GM23338 (cell line): ENCODE measurements around the gene JAKMIP1. TPM values are rescaled to one million over a fixed set of nuclear protein-coding genes. Genes with fewer than 3 reads are reported as not detected.

Source experiments
- ATAC-seq: fragments of 200-7000 bp; cut with Tn5 transposase; 3 replicates; pipeline ENCODE4 v1.9.1; 2020
- DNase-seq: peaks from one replicate; pipeline ENCODE4 v3.0.0-alpha.2; 2015; ENCODE audit warnings: low spot score
- H2AFZ ChIP-seq: fragments of 200-600 bp; sonication (generic); 2 replicates; pipeline ENCODE4 v1.8.0; 2016; ENCODE audit warnings: antibody characterized with exemption, mild to moderate bottlenecking, moderate library complexity
- H3F3A ChIP-seq: fragments of 200-600 bp; sonication (generic); replicated peaks from 2 replicates; pipeline ENCODE4 v1.8.0; 2017; ENCODE audit warnings: antibody characterized with exemption, mixed run types, low read depth
- H3K27ac ChIP-seq: fragments of 200-600 bp; sonication (generic); 2 replicates; pipeline ENCODE4 v1.6.1; 2016; ENCODE audit warnings: low read depth
- H3K27me3 ChIP-seq: fragments of 200-600 bp; sonication (generic); 2 replicates; pipeline ENCODE4 v1.8.0; 2016; ENCODE audit warnings: mild to moderate bottlenecking, mixed run types, moderate library complexity; ENCODE audit not compliant: insufficient read depth
- H3K36me3 ChIP-seq: fragments of 200-600 bp; sonication (generic); 2 replicates; pipeline ENCODE4 v1.8.0; 2016; ENCODE audit warnings: mild to moderate bottlenecking; ENCODE audit not compliant: insufficient read depth
- H3K4me1 ChIP-seq: fragments of 200-600 bp; sonication (generic); 2 replicates; pipeline ENCODE4 v1.8.0; 2016; ENCODE audit warnings: mild to moderate bottlenecking, moderate library complexity; ENCODE audit not compliant: insufficient read depth
- H3K4me2 ChIP-seq: fragments of 200-600 bp; sonication (generic); 2 replicates; pipeline ENCODE4 v1.7.1; 2017; ENCODE audit warnings: mixed run types
- H3K4me3 ChIP-seq: fragments of 200-600 bp; sonication (generic); 2 replicates; pipeline ENCODE4 v1.6.1; 2016; ENCODE audit warnings: mixed run types
- H3K79me2 ChIP-seq: fragments of 200-600 bp; sonication (generic); replicated peaks from 2 replicates; pipeline ENCODE4 v1.8.0; 2017; ENCODE audit warnings: mild to moderate bottlenecking; ENCODE audit not compliant: insufficient read depth
- H3K9me2 ChIP-seq: fragments of 200-600 bp; sonication (generic); 2 replicates; pipeline ENCODE4 v1.8.0; 2017; ENCODE audit not compliant: insufficient read depth
- H4K20me1 ChIP-seq: fragments of 200-600 bp; sonication (generic); replicated peaks from 2 replicates; pipeline ENCODE4 v1.8.0; 2017; ENCODE audit warnings: mild to moderate bottlenecking; ENCODE audit not compliant: insufficient read depth
- H3K27ac Mint-ChIP-seq: 2 replicates; pipeline ENCODE4 v1.8.0; 2020; ENCODE audit warnings: inconsistent platforms, mild to moderate bottlenecking, moderate library complexity, mixed read lengths
- H3K27me3 Mint-ChIP-seq: 3 replicates; pipeline ENCODE4 v1.8.0; 2022; ENCODE audit warnings: low read depth, mild to moderate bottlenecking, moderate library complexity, mixed read lengths, inconsistent platforms; ENCODE audit not compliant: insufficient read depth, poor library complexity
- H3K36me3 Mint-ChIP-seq: 3 replicates; pipeline ENCODE4 v1.8.0; 2021; ENCODE audit warnings: low read depth, mild to moderate bottlenecking, inconsistent platforms, moderate library complexity, mixed read lengths
- H3K4me1 Mint-ChIP-seq: 3 replicates; pipeline ENCODE4 v1.8.0; 2020; ENCODE audit warnings: mild to moderate bottlenecking, inconsistent platforms, mixed read lengths
- H3K4me3 Mint-ChIP-seq: 3 replicates; pipeline ENCODE4 v1.8.0; 2021; ENCODE audit warnings: moderate library complexity, mild to moderate bottlenecking, inconsistent platforms, mixed read lengths
- H3K9me3 Mint-ChIP-seq: 3 replicates; pipeline ENCODE4 v1.8.0; 2020; ENCODE audit warnings: moderate library complexity, mild to moderate bottlenecking, inconsistent platforms, mixed read lengths
- CREB1 ChIP-seq: fragments of 250-450 bp; sonication (Bioruptor Pico); IDR thresholded peaks from 2 replicates; pipeline ENCODE4 v1.5.0; 2020; ENCODE audit warnings: low read depth, mild to moderate bottlenecking, moderate library complexity
- CTCF ChIP-seq, 2 experiments: fragments of 200-600 bp in 1 of 2; sonication (generic) in 1 of 2; conservative IDR thresholded peaks; 2 replicates each; pipeline versions ENCODE4 v1.5.1 to v1.6.1; 2016 to 2017; ENCODE audit warnings: antibody characterized with exemption in 2 of 2, low read depth in 2 of 2, mild to moderate bottlenecking in 2 of 2, moderate library complexity in 1 of 2
- ETS1 ChIP-seq: IDR thresholded peaks from 2 replicates; pipeline ENCODE4 v1.6.1; 2016; ENCODE audit warnings: antibody characterized with exemption
- EZH2 ChIP-seq: fragments of 200-600 bp; sonication (generic); IDR thresholded peaks from one replicate; pipeline ENCODE4 v1.8.0; 2017; ENCODE audit warnings: antibody characterized with exemption, mild to moderate bottlenecking, low read depth; ENCODE audit not compliant: unreplicated experiment
- EZH2phosphoT487 ChIP-seq: fragments of 200-600 bp; sonication (generic); IDR thresholded peaks from one replicate; pipeline ENCODE4 v1.8.1; 2018; ENCODE audit warnings: antibody characterized with exemption; ENCODE audit not compliant: unreplicated experiment
- JUNB ChIP-seq: IDR thresholded peaks from one replicate; pipeline ENCODE4 v1.6.1; 2016; ENCODE audit warnings: antibody characterized with exemption; ENCODE audit not compliant: unreplicated experiment
- NANOG ChIP-seq: IDR thresholded peaks from 2 replicates; pipeline ENCODE4 v1.6.1; 2016; ENCODE audit warnings: antibody characterized with exemption, borderline replicate concordance
- POLR2AphosphoS5 ChIP-seq: IDR thresholded peaks from 2 replicates; pipeline ENCODE4 v1.6.1; 2016; ENCODE audit warnings: antibody characterized with exemption, low read depth
- REST ChIP-seq: IDR thresholded peaks from one replicate; pipeline ENCODE4 v1.6.1; 2018; ENCODE audit warnings: antibody characterized with exemption; ENCODE audit not compliant: unreplicated experiment
- STAT1 ChIP-seq: IDR thresholded peaks from one replicate; pipeline ENCODE4 v1.6.1; 2016; ENCODE audit warnings: antibody characterized with exemption; ENCODE audit not compliant: unreplicated experiment
- ZNF114 ChIP-seq: fragments of 250-450 bp; sonication (Bioruptor Pico); IDR thresholded peaks from 2 replicates; pipeline ENCODE4 v1.5.0; 2020; ENCODE audit warnings: mild to moderate bottlenecking, moderate library complexity
- ZNF331 ChIP-seq: fragments of 250-450 bp; sonication (Bioruptor Pico); IDR thresholded peaks from 2 replicates; pipeline ENCODE4 v1.5.0; 2020; ENCODE audit warnings: low read depth, mild to moderate bottlenecking, moderate library complexity
- ZNF462 ChIP-seq: fragments of 250-450 bp; sonication (Bioruptor Pico); IDR thresholded peaks from 2 replicates; pipeline ENCODE4 v1.5.0; 2020; ENCODE audit warnings: mild to moderate bottlenecking, moderate library complexity
- polyA plus RNA-seq: library from polyadenylated mRNA; unstranded; fragments of >200 nt; fragmentation: Nextera tagmentation; extraction: Ambion mirVana; gene quantifications from 2 replicates; pipeline ENCODE4 v1.2.1, GENCODE V29; 2016
- total RNA-seq: library from RNA; depleted of rRNA; stranded (reverse); fragments of >200 nt; shearing (Covaris generic); gene quantifications from 2 replicates; pipeline ENCODE4 v1.2.3, GENCODE V29; 2014

The JAKMIP1 gene
- total and polyA plus RNA-seq, 2 experiments from 2014 or later = 4.6 to 5.1 TPM

GRCh38 chr4:6042293-6043063 lies 157.9 kb downstream of the JAKMIP1 start:
- Mint-ChIP-seq H3K27me3 (peaks cover 2% of the 10 kb centered on the region), H3K4me1 (no peaks in the 10 kb centered on the region; the same call in 2 of the 3 replicates), H3K9me3 (no peaks in the 10 kb centered on the region), H3K36me3 (no peaks in the 10 kb centered on the region), H3K4me3 (no peak overlapping the region), H3K27ac (no peak overlapping the region)
- DNase-seq (no peak), ATAC-seq (no peak)
- H3K4me2 ChIP-seq = no peak overlapping the region
- no peak overlapping the region for H2AFZ ChIP-seq
- no peak overlapping the region for H3K27ac ChIP-seq
- no peak overlapping the region for H3K4me3 ChIP-seq
- H3K36me3 ChIP-seq = no peaks in the 10 kb centered on the region
- no peaks in the 10 kb centered on the region for H3K79me2 ChIP-seq
- H3F3A ChIP-seq = no peaks in the 10 kb centered on the region
- H3K27me3 ChIP-seq = no peaks in the 10 kb centered on the region
- H3K4me1 ChIP-seq = no peaks in the 10 kb centered on the region
- H3K9me2 ChIP-seq = no peaks in the 10 kb centered on the region
- no peak for TF ChIP-seq CTCF (conservative IDR thresholded peaks at IDR 0.05; ENCODE audit: low read depth in 2 of 2)
- TF ChIP-seq CREB1 = no peak
- no peak for TF ChIP-seq ZNF462 (CRISPR knock-in tag)
- TF ChIP-seq JUNB = no peak
- no peak for TF ChIP-seq ZNF331 (CRISPR knock-in tag)
- TF ChIP-seq STAT1 = no peak
- TF ChIP-seq EZH2 = no peak
- TF ChIP-seq REST = no peak
- TF ChIP-seq ZNF114 (CRISPR knock-in tag) = no peak
- TF ChIP-seq NANOG = no peak
- TF ChIP-seq EZH2phosphoT487 = no peak
- no peak for TF ChIP-seq POLR2AphosphoS5
- no peak for TF ChIP-seq ETS1
- no peaks in the 10 kb centered on the region for H4K20me1 ChIP-seq
